HG02798 (cell line): Measurements from ENCODE around the gene PIP5KL1.
"Not testable (repeated sequence)": the region's sequence is repeated elsewhere in the genome, so short reads cannot be mapped to it uniquely, and the experiment has no call there.

Source experiments
- ATAC-seq: cut with Tn5 transposase; IDR thresholded peaks from one replicate; pipeline ENCODE4 v1.9.1; 2021; ENCODE audit warnings: mild to moderate bottlenecking; ENCODE audit not compliant: unreplicated experiment, poor library complexity

Gene PIP5KL1

GRCh38 chr9:127897193-127897692 is 33.3 kb downstream of the PIP5KL1 start:
- no peak for ATAC-seq

DNA sequence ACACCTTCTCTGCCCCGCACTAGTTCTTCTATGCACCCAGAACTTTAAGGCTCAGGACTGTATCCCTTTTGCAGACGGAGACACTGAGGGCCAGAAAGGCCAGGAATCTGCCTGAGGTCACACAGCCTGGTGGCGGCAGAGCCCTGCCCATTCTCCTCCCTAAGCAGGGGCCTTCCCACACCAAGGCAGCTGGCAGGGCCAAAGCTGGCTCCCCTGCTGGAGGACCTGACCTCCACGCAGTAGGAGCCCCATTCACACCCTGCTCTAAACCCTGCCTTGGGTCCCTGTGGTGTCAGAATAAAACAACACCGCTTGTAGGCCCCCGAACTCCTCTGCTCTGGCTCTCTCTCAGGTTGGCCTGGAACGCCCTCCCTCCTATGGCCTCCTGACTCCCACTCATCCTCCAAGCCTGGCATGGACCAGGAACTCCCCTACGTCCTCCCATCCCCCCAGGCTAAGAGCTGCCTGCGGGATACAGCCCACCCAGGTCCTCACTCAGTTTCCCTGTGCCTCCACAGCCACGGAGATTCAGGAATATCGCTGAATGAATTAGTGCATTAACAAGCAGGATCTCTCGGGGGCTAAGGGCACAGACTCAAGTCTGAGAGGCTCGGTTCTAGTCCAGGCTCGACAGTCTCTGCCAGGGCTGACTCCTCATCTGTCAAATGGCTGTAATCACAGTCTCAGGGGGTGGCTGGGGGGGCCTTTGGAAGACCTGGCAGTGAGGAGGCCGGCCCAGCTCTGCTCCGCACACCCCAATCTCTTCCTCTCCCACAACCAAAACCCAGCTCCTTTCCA is 34.0 kb downstream of the PIP5KL1 start:
- ATAC-seq: no peak

DNA sequence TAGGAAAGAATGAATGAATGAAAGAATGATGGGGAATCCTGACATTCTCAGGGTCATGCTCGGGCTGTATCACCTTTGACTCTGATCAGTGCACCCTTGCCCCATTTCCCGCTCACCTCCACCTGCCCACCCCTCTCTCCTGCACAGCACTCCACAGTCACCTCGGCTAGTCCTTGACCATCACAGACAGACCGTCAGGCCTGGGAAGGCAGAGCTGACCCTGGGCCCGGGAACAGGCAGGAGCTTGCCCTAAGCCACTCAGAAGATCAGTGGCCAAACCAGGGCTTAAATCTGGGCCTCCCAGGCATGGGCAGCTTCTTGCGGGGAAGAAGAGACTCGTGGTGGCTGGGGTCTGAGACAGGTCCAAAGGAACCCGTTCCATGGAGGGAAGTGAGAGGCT is 34.8 kb downstream of the PIP5KL1 start:
- no peak for ATAC-seq

DNA sequence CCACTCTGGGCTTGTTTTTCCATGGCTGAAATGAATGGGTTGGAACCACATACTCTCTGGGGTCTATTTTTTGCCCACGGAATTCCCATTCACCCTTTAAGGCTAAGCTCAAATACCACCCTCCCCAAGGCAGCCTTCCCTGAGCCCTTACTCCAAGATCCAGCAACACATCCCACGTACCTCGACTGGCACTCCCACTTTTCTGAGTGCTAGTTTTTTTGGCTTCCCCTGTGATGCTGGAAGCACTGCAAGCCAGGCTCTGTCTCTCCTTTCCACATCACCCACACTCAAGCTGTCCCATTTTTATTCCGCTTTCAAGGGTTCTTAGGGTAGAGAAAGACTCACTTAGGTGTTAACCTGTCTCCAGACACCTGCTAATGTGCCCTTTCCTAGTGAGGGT is 37.2 kb downstream of the PIP5KL1 start:
- no peak for ATAC-seq

DNA sequence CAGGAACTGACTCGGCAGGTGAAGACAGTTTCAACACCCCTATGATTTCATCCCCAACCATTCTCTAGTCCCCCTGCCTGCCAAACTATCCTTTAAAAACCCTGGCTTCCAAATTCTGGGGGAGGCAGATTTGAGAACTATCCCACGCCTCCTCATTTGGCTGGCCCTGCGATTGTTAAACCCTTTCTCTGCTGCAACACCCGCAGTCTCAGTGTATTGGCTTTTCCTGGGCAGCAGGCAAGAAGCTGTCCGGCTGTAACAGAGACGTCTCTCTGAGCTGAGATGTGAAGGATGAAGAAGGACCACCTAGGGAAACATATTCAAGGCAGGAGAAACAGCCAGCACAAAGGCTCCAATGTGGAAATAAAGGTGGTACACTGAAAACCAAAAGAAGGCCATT is 37.7 kb downstream of the PIP5KL1 start:
- no peak for ATAC-seq

- ATAC-seq: no peak
Measured at GRCh38 chr9:127890053-127890452, 40.5 kb downstream of the PIP5KL1 start.

DNA sequence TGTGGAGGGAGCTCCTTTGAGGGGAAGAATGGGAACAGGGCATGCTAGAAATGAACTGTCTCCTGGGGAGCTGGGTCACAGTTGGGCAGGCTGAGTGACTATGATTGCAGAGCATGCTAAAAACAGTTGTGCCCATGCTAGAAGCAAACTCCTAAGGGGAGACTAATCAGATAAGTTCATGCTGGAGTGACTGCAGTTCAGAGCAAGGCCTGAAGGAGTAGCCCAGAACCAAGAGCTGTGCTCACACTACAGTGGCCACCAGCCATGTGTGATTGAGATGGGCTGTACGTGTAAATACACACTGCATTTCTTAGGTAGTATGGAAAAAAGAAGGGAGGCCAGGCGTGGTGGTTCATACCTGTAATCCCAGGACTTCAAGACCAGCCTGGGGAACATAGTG is 42.8 kb downstream of the PIP5KL1 start:
- ATAC-seq: no peak

- ATAC-seq: no peak
Measured at GRCh38 chr9:127886401-127886972, 44.1 kb downstream of the PIP5KL1 start.

DNA sequence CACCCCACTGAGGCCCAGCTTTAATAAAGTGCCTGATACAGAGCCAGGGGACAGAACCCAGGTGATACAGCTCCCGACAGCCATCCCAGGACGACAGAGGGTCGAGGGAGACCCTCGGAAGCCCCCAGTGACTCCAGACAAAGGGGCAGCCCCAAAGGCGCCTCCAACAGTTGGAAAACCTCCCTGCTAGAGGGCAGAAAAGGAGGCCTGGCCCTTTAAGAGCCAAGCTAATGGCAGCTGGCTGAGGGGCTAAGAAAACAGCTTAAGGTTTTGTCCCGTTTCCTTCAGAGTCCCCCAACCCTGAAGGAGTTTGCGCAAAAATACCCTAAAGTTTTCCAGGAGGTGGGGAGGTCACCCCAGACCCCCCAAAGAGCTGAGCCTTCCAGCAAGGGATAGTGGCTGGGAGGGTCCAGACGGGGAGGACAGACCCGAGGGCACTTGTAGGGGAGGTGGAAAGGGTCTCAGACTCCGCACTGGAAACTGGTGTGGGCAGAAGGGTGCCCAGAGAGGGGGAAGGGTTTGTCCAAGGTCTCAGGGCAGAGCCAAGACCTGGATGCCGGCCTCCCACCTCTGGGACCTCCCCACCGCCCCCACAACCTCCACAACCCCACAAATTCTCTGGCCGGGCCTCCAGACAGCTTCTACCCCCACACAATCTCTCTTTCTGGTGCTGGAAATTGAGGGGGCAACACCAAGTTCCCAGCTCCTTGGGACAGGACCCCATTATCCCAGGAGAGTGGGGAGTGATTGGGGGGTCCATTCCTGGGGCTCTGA is 44.9 kb downstream of the PIP5KL1 start:
- ATAC-seq: no peak

DNA sequence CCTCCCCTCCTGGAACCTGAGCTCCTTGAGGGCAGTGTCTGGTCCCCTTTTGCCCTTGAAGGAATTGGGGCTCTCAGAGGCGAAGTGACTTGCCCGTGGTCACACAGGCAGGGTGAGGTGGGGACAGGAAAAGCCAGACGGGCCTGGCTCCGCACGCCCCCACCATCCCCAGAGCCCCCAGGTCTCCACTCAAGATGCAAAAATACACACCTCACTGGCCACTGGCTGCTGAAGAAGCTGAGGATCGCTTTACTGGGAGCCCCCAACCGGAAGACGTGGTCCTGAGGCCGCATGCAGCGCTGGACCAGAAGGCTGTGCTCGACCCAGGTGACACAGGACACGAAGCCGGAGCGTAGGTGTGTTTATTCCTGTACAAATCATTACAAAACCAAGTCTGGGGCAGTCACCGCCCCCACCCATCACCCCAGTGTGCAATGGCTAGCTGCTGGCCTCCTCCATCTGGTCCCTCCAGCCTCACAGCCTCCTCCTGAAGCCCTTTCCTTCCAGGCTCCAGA is 45.5 kb downstream of the PIP5KL1 start:
- no peak for ATAC-seq

DNA sequence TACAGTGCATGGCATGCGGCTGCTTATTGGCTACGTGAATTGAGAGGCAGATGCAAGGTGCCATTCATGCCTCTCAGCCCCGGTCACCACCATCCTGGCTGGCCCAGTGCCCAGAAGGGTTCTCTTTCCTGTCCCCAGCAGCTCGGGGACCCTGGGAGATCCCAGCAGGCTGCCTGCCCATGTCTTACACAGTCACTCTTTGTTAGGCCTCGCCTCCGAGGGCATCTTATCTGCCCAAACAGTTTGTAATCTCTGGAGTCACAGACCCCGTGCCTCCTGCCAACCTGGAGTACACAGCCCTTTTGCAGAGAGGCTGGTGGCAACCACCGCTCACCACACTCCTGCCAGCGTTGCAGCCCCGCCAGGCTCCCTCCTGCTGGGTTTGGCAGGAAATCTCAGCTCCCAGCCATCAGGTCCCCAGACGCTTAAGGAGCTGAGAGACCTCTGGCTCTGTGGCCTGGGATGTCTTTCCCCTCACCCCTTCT is 46.1 kb downstream of the PIP5KL1 start:
- no peak for ATAC-seq

DNA sequence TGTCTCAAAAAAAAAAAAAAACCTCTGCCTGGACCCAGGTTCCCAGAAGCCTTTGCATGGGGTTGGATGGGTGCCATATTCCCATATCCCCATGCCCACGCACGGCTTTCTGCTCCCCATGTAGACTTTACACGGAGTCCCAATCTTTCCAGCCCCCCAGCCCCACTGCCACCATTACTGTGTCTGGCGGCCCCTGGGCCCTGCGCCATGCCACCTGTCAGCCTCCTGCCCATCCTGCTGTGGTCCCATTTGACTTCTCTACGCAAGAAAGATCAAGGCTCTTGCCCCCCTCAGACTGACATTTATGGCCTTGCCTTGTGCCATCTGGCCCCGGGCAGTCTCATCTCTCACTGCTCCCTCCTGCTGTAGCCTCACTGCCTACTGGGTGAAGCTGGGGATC is 46.6 kb downstream of the PIP5KL1 start:
- no peak for ATAC-seq

- ATAC-seq: not testable (repeated sequence)
Measured at GRCh38 chr9:127881715-127882114, 48.9 kb downstream of the PIP5KL1 start.

DNA sequence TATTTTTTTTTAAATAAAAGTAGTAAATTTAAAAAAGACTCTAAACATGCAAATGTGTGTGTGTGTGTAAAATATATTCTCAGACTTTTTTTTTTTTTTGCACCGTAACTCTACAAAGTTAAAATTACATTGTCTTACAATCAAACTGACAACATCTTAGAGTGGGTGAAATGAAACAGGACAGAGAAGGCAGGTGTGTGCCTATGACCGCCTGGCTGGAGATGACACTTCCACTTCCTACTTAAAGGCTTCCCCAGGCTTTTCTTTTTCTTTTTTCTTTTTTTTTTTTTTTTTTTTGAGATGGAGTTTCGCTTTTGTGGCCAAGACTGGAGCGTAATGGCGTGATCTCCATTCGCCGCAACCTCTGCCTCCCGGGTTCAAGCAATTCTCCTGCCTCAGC is 50.4 kb downstream of the PIP5KL1 start:
- ATAC-seq: no peak

GRCh38 chr9:127878652-127879390 is 51.8 kb downstream of the PIP5KL1 start:
- no peak for ATAC-seq

DNA sequence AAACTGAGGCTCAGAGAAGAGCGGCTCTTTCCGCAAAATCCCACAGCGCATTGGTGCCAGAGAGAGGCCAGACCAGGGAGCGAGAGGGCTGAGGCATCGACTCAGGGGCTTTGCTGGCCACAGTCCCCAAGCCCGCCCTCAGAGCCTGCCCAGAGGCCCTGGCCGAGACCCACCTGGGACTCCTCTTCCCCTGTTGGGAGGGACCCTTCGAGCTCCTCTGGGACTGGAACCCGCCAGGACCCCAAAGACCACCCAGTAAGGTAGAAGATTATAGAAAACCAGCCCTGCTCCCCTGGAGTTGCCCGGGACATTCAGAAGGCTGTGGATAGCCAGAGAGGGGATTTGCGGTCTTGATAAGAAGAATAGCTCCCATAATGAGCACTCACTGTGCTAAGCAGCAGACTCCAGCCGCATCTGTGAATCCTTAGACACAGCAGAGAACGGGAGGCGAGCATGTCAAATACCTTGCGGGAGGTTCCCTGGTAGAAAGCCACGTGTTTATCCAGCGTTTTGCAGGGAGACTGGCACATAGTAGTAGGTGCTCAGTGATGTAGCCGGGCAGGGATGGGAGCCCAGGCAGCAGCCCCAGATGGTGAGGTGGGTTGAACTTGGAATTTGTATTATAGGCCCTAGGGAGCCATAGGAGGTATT is 52.5 kb downstream of the PIP5KL1 start:
- no peak for ATAC-seq

GRCh38 chr9:127877566-127877998 is 53.0 kb downstream of the PIP5KL1 start, which contains the start of gene AK1:
Gene AK1 (minus strand): TSS chr9:127877675. CDS start chr9:127874617, 3,058 bp downstream.
- no peak for ATAC-seq

GRCh38 chr9:127876764-127877562 is 53.6 kb downstream of the PIP5KL1 start:
- ATAC-seq: no peak
